ENCODE results near the gene TGFB1.

The TGFB1 gene

DNA sequence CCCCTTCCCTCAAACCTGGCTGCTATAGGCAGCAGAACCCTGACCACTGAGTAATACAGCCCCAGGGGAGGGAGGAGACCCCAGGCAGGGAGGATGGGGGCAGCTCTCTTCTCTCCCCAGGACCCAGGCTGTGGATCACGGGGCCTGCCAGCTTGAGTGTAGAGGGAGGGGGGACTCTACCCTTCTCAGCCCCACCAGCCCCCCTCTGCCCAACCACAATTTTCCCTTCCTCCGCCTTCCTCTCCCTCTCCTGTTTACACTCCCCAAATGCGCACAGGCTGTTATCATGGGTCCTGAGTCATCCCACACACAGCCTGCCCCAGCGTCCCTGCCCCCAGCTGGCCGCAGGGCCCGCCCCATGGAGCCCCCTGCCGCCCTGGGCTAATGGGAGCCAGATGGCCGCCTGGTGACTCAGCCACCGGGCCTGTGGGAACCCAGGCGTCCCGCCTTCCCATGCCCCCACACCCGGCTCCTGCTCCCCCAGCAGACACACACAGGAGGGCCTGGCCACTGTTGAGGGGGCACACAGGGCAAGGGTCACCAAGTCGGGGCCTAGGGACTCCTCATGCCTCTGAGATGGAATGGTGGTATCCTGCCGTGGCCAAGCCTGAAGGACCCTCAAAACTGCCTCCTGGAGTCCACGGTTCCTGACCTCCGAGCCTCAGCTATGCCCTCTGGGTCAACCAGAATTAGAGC is 30.1 kb downstream of the TGFB1 start:
- DNase-seq (ENCODE audit: insufficient read length, low spot score) (no peak), FAIRE-seq (no peak)

DNA sequence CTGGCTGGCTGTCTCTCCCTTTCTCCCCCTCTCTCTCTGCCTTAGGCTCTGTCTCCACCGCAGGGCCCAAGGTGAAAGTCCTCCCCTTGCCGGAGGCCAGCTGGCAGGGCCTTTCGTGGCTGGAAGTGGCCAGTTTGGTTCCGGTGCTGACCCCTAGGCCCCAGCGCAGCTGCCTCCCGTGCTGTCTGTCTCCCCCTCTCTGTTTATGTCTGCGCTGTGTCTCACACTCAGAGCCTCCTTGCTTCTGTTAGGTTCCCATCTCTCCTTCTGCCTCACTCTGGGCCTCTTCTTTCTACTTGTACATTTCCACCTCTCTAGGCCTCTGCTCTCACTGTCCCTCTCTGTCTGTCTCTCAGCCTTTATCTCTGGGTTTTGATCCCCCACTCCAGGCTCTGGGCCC is 30.7 kb downstream of the TGFB1 start:
- no peak for FAIRE-seq
- DNase-seq (ENCODE audit: insufficient read length, low spot score): no peak

DNA sequence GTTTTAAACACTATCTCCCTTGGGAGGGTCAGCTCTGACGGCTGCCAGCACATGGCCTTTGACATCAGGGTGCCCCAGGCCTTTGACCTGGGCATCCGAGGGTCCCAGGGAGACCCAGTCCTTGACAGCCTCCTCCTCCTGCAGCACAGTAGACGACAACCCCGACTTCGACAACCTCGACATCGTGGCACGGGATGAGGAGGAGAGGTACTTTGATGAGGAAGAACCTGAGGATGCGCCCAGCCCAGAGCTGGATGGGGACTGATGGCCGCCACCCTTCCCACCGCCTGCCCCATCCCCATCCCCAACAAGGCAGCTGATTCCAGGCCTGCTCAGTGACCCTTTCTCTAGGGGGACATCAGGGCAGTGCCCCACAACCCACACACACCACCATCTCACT is 31.3 kb downstream of the TGFB1 start:
- DNase-seq (ENCODE audit: insufficient read length, low spot score) (no peak), FAIRE-seq (no peak)

DNA sequence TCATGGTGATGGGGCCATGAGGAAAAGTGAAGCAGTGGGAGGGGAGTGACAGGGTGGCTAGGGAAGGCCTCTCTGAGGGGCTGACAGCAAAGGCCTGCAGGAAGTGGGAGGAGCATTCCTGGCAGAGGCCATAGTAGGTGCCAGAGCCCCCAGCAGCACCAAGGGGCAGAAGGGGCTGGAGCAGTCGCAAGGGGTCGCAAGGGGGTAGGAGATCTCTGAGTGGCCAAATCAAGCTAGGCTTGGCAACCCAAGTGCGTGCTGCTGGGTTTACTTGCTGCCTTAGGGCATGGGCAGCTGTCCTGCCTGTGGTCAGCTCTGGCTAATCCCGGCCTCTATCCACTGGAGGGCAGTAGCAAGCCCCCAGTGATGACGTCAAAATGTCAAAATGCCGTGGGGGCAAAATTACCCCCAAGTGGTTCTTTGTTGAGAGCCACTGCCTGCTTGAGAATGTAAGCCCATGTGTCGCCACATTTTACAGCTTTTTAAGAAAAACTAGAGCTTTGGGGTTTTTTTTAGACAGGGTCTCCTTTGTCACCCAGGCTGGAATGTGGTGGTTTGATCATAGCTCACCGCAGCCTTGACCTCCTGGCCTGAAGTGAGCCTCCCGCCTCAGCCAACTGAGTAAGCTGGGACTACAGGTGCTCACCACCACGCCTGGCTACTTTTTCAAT is 32.0 kb downstream of the TGFB1 start:
- DNase-seq (ENCODE audit: insufficient read length, low spot score) (no peak), FAIRE-seq (peak; percentile 60)

DNA sequence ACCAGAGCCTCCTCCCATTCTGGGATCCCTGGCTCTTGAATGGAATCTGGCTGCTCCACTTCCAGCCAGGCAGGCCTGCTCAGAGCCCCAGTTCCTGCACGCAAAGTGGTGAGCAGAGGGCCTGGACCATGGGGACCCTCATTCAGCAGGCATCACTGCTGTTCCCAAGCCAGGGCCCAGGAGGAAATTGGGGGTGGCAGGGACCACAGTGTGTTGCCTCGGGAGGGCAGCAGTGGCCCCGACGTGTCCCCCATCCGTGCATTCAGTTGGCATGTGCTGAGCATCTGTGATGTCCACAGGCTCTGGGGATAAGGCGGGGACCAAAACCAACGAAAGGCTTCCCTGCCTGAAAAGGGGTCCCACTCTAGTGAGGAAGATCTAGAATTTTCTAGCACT is 32.5 kb downstream of the TGFB1 start:
- no peak for DNase-seq (ENCODE audit: insufficient read length, low spot score)
- no peak for FAIRE-seq

DNA sequence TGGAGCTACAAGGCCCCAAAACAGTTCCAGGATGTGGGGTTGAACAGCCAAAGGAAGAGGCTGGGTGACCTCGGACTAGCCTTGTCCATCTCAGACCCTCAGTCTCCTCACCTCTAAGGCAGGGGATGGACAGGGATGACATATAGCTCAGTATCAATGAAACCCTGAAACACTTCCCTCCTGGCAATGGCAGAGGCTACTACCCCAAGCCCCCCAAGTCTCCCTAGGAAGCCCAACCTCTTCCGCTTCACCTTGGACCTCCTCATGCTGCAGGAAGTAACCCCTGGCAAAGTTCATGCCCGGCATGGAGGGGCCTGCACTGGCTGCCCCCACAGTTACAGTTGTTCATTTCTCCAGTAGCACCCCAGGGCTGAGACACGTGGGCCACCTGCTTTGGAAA is 33.2 kb downstream of the TGFB1 start:
- DNase-seq (ENCODE audit: insufficient read length, low spot score) (no peak), FAIRE-seq (no peak)

DNA sequence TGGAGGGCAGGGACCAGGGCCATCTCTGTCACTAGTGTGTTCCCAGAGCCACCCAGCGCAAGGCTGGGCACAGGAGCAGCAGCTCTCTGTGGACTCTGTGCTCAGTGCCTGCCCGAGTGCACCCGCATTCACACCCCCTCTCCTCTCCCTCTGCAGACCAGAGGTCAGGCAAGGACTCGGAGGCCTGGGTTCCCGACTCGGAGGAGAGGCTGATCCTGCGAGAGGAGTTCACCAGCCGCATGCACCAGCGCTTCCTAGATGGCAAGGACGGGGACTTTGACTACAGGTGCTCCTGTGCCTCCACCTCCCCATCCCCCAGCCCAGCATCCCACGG is 33.6 kb downstream of the TGFB1 start:
- no peak for DNase-seq (ENCODE audit: insufficient read length, low spot score)
- no peak for FAIRE-seq

DNA sequence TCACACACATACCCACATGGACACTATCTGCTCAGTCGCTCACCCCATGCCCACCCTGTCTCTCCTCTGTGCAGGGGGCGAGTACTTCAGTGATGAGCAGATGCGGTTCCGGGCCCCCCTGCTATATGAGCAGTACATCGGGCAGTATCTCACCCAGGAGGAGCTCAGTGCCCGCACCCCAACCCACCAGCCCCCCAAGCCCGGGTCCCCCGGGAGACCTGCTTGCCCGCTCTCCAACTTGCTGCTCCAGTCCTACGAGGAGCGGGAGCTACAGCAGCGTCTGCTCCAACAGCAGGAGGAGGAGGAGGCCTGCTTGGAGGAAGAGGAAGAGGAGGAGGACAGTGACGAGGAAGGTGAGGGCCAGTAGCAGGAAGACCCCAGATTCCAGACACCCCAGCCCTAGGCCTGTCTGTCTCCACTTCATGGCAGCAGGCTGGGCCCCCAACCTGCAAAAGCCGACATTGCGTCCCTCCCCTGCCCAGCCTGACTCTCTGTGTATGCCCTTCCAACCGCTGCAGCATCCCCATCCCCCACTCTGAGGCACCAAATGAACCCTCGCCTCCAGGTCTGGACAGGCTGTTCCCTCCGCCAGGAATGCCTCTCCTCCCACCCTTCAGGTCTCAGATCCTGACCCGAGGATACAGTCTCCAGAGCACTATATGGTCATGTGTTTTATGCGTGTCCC is 34.1 kb downstream of the TGFB1 start:
- no peak for DNase-seq (ENCODE audit: insufficient read length, low spot score)
- no peak for FAIRE-seq

DNA sequence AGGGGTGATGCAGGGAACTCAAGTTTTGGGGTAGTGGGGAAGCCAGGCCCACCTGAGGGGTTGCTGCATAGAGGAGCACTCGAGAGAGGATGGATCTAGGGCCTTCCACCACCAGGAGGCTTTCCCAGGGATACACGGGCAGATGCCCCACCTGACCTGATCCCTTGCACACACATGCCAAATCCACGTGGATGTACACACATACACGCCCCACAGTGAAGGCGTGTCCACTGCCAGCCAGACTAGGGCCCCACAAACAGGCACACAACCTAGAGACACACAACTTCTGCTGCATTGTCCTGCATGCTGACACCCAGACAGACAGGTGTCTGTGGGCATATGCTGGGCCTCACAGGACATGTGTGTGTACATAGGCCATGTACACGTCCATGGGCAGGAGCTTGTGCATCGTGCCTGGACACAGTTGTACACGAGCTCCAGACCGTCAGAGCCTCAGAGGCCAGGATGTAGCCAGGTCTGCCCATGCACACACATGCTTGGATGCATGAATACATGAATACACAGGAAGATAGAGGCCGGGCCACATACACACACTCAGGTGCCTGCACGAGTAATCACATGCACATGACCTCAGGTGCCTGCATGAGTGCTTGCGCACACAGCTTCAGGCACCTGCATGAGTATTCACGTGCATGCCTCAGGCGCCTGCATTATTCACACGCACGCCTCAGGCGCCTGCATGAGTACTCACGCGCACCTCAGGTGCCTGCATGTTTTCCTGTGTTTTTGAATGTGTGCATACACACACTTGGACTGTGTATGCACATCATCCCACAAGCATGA is 34.8 kb downstream of the TGFB1 start:
- DNase-seq (ENCODE audit: insufficient read length, low spot score) (no peak), FAIRE-seq (no peak)

DNA sequence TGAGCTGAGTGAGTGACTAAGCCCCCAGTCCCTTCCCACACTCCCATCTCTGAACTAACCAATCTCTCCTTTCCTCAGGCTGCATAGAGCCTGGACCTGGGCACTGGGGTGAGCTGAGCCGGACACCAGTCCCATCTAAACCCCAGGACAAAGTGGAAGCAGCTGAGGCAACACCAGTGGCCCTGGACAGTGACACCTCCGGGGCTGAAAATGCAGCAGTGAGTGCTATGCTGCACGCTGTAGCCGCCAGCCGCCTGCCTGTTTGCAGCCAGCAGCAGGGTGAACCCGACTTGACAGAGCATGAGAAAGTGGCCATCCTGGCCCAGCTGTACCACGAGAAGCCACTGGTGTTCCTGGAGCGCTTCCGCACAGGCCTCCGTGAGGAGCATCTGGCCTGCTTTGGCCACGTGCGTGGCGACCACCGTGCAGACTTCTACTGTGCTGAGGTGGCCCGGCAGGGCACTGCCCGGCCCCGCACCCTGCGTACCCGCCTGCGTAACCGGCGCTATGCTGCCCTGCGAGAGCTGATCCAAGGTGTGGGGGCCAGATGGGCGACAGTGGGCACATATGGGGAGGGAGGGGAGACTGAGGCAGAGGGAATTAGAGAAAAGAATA is 37.3 kb downstream of the TGFB1 start:
- FAIRE-seq: no peak
- no peak for DNase-seq (ENCODE audit: insufficient read length, low spot score)

DNA sequence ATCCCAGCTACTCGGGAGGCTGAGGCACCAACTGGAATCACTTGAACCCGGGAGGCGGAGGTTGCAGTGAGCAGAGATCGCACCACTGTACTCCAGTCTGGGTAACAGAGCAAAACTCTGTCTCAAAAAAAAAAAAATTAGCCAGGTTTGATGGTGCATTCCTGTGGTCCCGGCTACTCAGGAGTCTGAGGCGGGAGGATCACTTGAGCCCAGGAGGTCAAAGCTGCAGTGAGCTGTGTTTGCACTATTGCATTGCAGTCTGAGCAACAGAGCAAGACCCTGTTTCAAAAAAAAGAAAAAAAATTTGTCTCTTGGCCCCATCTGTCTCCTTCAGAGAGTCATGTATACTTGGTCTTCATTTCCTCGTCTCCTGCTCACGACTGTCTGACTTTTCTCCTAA is 42.1 kb downstream of the TGFB1 start:
- no peak for FAIRE-seq
- DNase-seq (ENCODE audit: insufficient read length, low spot score): no peak

DNA sequence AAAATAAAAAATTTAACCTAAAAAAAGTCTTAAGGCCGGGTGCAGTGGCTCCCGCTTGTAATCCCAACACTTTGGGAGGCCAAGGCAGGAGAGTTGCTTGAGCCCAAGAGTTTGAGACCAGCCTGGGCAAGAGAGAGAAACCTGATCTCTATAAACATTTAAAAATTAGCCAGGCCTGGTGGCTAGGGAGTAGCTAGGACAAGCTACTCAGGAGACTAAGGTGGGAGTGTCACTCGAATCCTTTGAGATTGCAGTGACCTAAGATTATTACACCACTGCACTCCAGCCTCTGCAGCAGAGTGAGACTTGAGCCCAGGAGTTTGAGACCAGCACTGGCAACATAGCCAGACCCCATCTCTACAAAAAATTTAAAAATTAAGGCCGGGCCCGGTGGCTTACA is 42.6 kb downstream of the TGFB1 start:
- no peak for FAIRE-seq
- no peak for DNase-seq (ENCODE audit: insufficient read length, low spot score)

DNA sequence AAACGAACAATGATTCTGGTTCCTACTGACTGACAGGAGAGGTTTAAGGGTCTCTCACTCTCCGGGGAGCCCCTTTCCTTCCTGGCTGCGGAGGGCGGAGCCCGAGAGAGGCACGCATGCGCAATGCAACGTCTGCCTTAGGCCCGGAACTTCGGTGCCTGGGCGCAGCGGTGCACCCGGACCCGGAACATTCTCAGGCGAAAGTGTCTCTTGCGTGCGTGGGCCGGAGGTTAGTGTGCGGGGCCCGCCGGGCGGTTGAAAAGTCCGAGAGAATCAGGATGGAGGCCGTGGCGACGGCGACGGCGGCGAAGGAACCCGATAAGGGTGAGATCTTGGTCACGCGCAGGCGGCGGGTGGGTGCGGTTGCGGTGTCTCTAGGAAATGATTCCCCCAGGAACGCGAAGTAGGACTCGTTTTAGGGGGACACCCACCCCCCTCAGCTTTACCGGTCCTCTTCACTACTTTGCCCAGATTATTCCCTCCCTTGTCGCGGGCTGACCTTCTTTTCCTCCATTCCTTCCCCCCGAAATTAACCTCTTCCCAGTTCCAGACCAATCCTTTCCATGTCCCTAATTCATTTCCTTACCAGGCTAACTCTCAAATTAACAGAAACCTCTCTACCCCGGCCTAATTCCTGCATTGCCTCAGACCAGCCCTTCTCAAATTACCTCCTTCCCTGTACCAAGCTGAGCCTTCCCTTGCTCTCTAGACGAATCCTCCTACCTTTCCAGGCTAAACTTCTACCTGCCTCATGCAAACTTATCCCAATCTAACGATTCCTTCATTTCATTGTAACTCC is 43.5 kb downstream of the TGFB1 start, which contains the start of gene CCDC97:
CCDC97 (plus strand) TSS at position 140 of the 799 bp plus-strand sequence; CDS start at position 279, 139 bp downstream.
- FAIRE-seq (peak; percentile 79), DNase-seq (ENCODE audit: insufficient read length, low spot score) (peak; percentile 88)

DNA sequence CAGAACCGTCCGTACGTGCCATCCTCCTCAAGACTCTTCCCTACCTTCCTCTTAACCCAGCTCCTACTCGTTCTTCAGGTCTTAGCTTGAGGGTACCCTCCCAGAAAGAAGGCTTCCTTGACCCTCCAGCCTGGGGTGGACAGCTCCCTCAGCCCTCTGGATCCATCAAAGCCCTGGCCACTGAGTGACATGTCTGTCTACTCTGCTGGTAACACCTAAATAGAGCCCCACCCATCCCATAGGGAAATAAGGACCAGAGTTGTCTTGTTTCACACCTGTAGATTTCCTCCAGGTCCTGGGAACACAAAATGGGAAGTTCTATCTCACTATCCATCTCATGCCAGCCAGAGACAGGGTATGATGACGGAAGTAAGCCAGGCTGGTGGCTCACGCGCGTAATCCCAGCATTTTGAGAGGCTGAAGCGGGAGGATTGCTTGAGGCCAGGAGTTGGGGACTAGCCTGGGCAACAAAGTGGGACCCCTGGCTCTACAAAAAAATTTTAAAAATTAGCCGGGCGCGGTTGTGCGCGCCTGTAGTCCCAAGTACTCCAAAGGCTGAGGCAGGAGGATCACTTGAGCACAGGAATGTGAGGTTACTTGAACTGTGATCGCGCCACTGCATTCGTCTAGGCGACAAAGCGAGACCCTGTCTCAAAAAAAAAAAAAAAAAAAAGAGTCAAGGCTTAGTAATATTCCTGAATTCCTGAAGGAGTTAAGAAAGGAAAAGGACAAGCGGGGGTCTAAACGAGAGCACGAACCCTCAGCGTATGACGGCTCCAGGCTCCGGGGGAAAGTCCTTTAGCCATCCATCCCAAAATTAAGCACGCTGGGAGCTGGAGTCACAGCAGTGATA is 44.3 kb downstream of the TGFB1 start:
- FAIRE-seq (peak; percentile 18), DNase-seq (ENCODE audit: insufficient read length, low spot score) (no peak)

DNA sequence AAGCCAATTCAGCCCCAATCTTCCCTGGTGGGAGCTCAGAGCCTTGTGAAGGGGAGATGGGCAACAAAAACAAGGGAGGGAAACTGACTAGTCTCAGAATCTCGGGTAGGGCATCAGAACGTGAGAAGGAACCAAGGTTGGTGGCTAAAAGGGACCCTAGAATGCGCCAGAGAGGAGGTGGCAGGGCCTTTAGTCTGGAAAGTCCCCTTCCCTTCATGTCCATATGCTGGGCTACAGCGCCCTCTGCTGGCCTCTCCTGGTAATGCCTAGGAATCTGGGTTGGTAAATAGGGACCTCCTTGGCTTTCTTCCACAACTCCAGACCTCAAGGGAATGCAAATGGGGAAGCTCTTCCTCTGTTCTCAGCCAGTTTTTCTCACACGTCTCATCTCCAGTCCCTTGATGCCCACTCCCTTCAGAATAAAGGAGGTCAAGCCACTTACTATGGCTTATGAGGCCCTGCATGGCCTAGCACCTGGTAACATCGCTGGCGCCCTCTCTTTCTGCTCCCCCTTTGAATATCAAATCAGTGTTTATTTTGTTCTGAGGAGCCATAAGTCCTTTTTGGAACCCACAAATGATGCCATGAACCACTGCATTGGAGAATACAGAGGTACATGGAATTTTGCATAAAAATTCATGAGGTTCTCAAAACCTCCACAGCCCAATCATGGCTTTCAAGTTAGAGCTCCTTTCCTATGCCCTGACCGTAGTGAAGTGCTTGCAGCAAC is 45.1 kb downstream of the TGFB1 start:
- DNase-seq (ENCODE audit: insufficient read length, low spot score): peak; percentile 70
- peak; percentile 87 for FAIRE-seq

DNA sequence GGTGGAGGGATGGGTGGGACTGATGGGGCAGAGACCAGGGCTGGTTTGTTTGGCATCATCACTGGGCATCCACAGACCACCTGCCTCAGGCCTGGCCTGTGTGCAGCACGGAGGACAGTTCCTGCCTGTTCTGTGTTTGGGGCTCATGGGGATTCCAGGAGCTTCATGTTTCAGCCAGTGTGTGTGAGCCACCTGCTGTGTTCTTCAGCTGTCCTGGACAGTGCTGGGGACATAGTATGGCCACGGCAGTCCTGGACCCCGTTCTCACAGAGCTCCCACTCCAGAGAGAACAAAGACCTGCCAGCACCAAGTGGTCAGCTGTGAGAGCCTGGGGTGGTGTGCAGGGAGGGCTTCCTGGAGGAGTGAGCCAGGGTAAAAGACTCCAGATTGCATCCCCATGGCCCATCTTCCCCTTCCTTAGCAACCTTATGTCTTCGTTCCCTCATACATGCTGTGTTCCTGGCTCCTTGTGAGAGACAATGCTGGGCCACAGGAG is 45.7 kb downstream of the TGFB1 start:
- DNase-seq (ENCODE audit: insufficient read length, low spot score) (no peak), FAIRE-seq (no peak)

DNA sequence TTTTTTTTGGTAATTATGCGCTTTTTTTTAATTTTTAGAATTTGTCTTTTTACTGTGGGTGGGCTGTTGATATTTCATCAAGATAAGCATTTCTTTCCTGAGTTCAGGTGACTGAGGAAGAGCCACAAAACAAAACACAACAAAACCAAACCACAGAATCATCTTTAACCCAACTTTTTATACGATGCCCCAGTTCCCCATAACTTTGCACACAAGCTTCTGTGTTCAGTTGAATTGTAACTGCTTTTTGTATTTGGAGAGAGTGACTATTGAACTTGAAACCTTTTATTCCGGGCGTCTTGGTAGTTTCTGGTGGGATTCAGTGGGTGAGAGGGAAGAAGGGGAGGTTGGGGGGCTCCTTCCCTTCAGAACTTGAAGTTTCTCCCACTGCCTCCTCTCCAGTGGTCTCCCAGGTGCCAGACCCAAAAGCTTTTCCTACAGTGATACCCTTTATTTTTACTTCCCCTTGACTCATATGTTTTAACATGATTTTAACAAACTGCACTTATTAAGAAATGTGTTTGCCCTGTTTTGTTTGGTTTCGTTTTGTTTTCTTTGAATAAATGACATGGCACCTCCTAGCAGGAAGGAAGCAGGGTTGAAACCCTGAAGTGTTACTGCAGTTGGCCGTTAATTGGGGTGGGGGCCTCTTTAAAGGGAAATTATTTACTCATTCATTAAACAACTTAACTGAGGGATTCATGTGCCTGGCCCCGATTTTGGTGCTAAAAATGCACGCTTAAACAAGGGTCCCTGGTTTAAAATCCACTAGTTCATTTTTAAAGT is 46.4 kb downstream of the TGFB1 start:
- FAIRE-seq (peak; percentile 70), DNase-seq (ENCODE audit: insufficient read length, low spot score) (no peak)
